ENCODE results near the gene SCFD2. TPM values are rescaled to one million over a fixed set of nuclear protein-coding genes. Genes with fewer than 3 reads are reported as not detected.

SCFD2 gene
- total RNA-seq, 1 experiment from 2014 or later = 12.4 TPM

- TF ChIP-seq CTCF (IDR thresholded peaks at IDR 0.05) (no peak), ZNF512 (CRISPR knock-in tag; IDR thresholded peaks at IDR 0.05; ENCODE audit: borderline replicate concordance) (no peak), ZNF138 (CRISPR knock-in tag; conservative IDR thresholded peaks at IDR 0.05) (no peak), FOXK1 (CRISPR knock-in tag; IDR thresholded peaks at IDR 0.05) (0 out of 2 replicates have a peak, but pooled peaks have one; percentile 50), FOXP1 (CRISPR knock-in tag; IDR thresholded peaks at IDR 0.05; ENCODE audit: borderline replicate concordance) (0 out of 2 replicates have a peak, but pooled peaks have one; percentile 33), CREB1 (CRISPR knock-in tag; IDR thresholded peaks at IDR 0.05) (no peak), SP1 (CRISPR knock-in tag; conservative IDR thresholded peaks at IDR 0.05) (peak; percentile 66), TEAD4 (CRISPR knock-in tag; IDR thresholded peaks at IDR 0.05) (peak; percentile 91), ZNF281 (CRISPR knock-in tag; IDR thresholded peaks at IDR 0.05) (0 out of 2 replicates have a peak, but pooled peaks have one; percentile 57), ARID4B (CRISPR knock-in tag; IDR thresholded peaks at IDR 0.05; ENCODE audit: borderline replicate concordance) (no peak), NFYB (CRISPR knock-in tag; conservative IDR thresholded peaks at IDR 0.05; ENCODE audit: low read depth) (no peak), IRF1 (CRISPR knock-in tag; IDR thresholded peaks at IDR 0.05) (no peak)
Observed at GRCh38 chr4:52873861-52874343, 492.0 kb downstream of the SCFD2 start (continued).

GRCh38 chr4:52873191-52873590, 492.7 kb downstream of the SCFD2 start:
- peak overlapping the region; percentile 95 for H3K27ac Mint-ChIP-seq
- peaks cover 79% of the 10 kb centered on the region for H3K4me1 Mint-ChIP-seq
- ChIA-PET CTCF (interaction anchor here (0.9 to 1.6 kb wide), 8 partner anchors 10 to 1361 kb away, joined by 3 to 10 read pairs (median 4); no protein-coding TSS in a partner anchor), POLR2A (interaction anchor here (1.3 to 1.7 kb wide), 2 partner anchors 10 to 12 kb away, joined by 5 to 7 read pairs; no protein-coding TSS in a partner anchor)
- peak overlapping the region; percentile 47 for H3K4me3 Mint-ChIP-seq
- no peak for DNase-seq (ENCODE audit: low spot score)
- H3K27me3 Mint-ChIP-seq (ENCODE audit: low read depth) = peaks cover 8% of the 10 kb centered on the region
- H3K9me3 Mint-ChIP-seq = no peaks in the 10 kb centered on the region
- H3K36me3 Mint-ChIP-seq = peaks cover 5% of the 10 kb centered on the region
- ATAC-seq = peak; percentile 19
- TF ChIP-seq ZSCAN18 (CRISPR knock-in tag; IDR thresholded peaks at IDR 0.05) (no peak), NR3C1 (CRISPR knock-in tag; conservative IDR thresholded peaks at IDR 0.05; ENCODE audit: low read depth) (no peak), EMX1 (CRISPR knock-in tag; IDR thresholded peaks at IDR 0.05) (no peak), HMGXB4 (CRISPR knock-in tag; IDR thresholded peaks at IDR 0.05) (no peak), ZNF138 (CRISPR knock-in tag; conservative IDR thresholded peaks at IDR 0.05) (no peak), AR (CRISPR knock-in tag; IDR thresholded peaks at IDR 0.05) (no peak)

Measured in WTC11 (cell line).